OCI-LY1 (cell line): Measurements from ENCODE around the gene SIN3A.
"Not testable (repeated sequence)": the region's sequence is repeated elsewhere in the genome, so short reads cannot be mapped to it uniquely, and the experiment has no call there.

Experiments used
- EZH2 ChIP-seq: fragments of 200-600 bp; sonication (generic), shearing (Covaris generic); IDR thresholded peaks from 2 replicates; pipeline ENCODE4 v1.8.0; 2017; ENCODE audit warnings: borderline replicate concordance, mixed run types, mild to moderate bottlenecking, antibody characterized with exemption, low read length, moderate library complexity, mixed read lengths
- TF ChIP-seq, protein P1 (sequence below): fragments of 200-600 bp; sonication (generic), shearing (Covaris generic); IDR thresholded peaks from 2 replicates; pipeline ENCODE4 v1.5.1; 2017; ENCODE audit warnings: mild to moderate bottlenecking, antibody characterized with exemption, low read length, moderate library complexity, mixed read lengths

DNA sequence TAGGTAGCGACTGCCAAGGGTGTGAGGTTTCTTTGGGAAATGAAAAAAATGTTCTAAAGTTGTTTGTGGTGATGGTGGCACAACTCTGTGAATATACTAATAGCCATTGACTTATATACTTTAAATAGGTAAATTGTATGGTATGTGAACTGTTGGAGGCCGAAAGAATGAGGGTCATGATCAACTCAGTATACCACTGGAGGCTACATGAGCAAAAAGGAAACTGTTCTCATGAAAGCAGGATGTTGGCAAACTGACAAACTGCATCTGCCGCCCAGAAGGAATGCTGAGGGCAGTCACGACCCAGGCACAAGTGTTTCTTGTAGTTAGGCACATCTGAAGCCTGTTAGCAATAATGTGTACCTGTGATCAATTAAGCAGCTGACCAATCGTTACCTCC is 32.1 kb upstream of the SIN3A start:
- TF ChIP-seq, protein P1, sequence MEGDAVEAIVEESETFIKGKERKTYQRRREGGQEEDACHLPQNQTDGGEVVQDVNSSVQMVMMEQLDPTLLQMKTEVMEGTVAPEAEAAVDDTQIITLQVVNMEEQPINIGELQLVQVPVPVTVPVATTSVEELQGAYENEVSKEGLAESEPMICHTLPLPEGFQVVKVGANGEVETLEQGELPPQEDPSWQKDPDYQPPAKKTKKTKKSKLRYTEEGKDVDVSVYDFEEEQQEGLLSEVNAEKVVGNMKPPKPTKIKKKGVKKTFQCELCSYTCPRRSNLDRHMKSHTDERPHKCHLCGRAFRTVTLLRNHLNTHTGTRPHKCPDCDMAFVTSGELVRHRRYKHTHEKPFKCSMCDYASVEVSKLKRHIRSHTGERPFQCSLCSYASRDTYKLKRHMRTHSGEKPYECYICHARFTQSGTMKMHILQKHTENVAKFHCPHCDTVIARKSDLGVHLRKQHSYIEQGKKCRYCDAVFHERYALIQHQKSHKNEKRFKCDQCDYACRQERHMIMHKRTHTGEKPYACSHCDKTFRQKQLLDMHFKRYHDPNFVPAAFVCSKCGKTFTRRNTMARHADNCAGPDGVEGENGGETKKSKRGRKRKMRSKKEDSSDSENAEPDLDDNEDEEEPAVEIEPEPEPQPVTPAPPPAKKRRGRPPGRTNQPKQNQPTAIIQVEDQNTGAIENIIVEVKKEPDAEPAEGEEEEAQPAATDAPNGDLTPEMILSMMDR, result not testable (repeated sequence)
- not testable (repeated sequence) for TF ChIP-seq EZH2
